Activated naive CD8-positive, alpha-beta T cell treated with anti-CD3 and anti-CD28 coated beads, Interleukin-2, amount 10 ng/mL, durations not matched to agents 7 days and 5 days (primary cell): ENCODE data around the gene CCDC91. TPM values are rescaled to one million over a fixed set of nuclear protein-coding genes. Genes with fewer than 3 reads are reported as not detected.
"Not testable (repeated sequence)": the region's sequence is repeated elsewhere in the genome, so short reads cannot be mapped to it uniquely, and the experiment has no call there.

Experiments used
- ATAC-seq: fragments of 150-1000 bp; cut with Tn5 transposase; one replicate; pipeline ENCODE4 v1.10.0; 2021; ENCODE audit warnings: low read depth, moderate library complexity
- POLR2A ChIA-PET: fragments of 350-600 bp; sonication (Branson Sonifier 250); formaldehyde crosslinking; loops from one replicate; lab custom pipeline; 2021; ENCODE audit warnings: antibody characterized with exemption; lab: Charles Lee
- DNase-seq: peaks from one replicate; pipeline ENCODE4 v3.0.0; 2021
- H3K27ac Mint-ChIP-seq: one replicate; pipeline ENCODE4 v1.8.0; 2022; ENCODE audit warnings: mild to moderate bottlenecking, mixed read lengths
- H3K27me3 Mint-ChIP-seq: one replicate; pipeline ENCODE4 v1.8.0; 2022; ENCODE audit warnings: mild to moderate bottlenecking, moderate library complexity, mixed read lengths
- H3K36me3 Mint-ChIP-seq: one replicate; pipeline ENCODE4 v1.8.0; 2021; ENCODE audit warnings: mild to moderate bottlenecking, mixed read lengths
- H3K4me1 Mint-ChIP-seq: one replicate; pipeline ENCODE4 v1.8.0; 2021; ENCODE audit warnings: mixed read lengths
- H3K4me3 Mint-ChIP-seq: one replicate; pipeline ENCODE4 v1.8.0; 2022; ENCODE audit warnings: mild to moderate bottlenecking, moderate library complexity, mixed read lengths
- H3K9me3 Mint-ChIP-seq: one replicate; pipeline ENCODE4 v1.8.0; 2021; ENCODE audit warnings: mixed read lengths
- total RNA-seq, 2 experiments: library from RNA; stranded (reverse); gene quantifications; one replicate each; pipeline ENCODE4 v1.2.3, GENCODE V29; 2021

The CCDC91 gene
- total RNA-seq, 2 experiments from 2014 or later = 33.2 to 33.9 TPM

DNA sequence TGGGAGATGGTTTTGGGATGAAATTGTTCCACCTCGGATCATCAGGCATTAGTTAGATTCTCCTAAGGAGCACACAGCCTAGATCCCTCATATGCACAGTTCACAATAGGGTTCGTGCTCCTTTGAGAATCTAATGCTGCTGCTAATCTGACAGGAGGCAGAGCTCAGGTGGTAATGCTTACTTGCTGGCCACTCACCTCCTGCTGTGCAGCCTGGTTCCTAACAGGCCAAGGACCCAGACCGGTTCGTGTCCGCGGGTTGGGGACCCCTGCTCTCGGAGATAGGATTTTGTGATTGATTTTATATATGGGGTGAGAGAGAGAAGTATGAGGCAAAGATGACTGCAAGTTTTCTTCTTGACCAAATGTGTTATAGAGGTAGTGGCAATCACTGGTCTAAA lies 57.5 kb downstream of the CCDC91 start:
- no peak for ATAC-seq
- POLR2A ChIA-PET = no interaction called here
- no peak for DNase-seq
- Mint-ChIP-seq H3K36me3 (peaks cover 15% of the 10 kb centered on the region), H3K27ac (no peak overlapping the region), H3K4me1 (peaks cover 24% of the 10 kb centered on the region), H3K4me3 (no peak overlapping the region), H3K9me3 (peaks cover 1% of the 10 kb centered on the region), H3K27me3 (no peaks in the 10 kb centered on the region)

DNA sequence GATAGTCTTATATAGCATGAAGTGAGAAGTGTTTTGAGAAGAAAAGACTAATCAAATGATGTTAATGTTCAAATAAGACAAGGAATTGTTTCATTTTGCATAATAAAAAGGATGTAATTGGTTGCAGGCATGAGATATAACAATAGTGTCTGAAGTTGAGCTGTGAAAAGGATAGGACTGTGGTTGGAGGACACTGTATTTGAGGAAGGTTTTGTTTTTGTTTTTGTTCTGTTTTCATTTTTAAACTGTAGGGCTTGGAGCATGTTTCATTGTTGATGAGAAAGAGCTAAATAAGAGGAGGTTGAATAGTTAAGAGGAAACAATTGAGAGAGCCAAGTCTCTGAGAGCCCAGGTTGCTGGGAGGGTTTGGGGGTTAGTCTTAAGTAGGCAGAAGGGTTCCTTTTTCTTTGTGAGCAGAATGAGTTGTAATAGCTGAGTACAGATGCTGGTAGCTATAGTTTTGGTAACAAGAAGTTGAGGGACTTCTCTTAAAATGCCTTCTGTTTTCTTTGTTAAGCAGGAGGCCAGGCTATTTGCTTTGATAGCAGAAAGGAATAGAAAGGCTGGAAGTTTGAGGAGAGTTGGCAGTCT lies 58.4 kb downstream of the CCDC91 start:
- POLR2A ChIA-PET = interaction anchor here (1.2 kb wide), 1 partner anchor 58 kb away, joined by 5 read pairs; no protein-coding TSS in a partner anchor
- ATAC-seq (no peak), DNase-seq (no peak)
- Mint-ChIP-seq H3K27ac (peak overlapping the region; percentile 56), H3K27me3 (no peaks in the 10 kb centered on the region), H3K9me3 (peaks cover 1% of the 10 kb centered on the region), H3K4me1 (peaks cover 31% of the 10 kb centered on the region), H3K36me3 (peaks cover 14% of the 10 kb centered on the region), H3K4me3 (peak overlapping the region; percentile 9)

DNA sequence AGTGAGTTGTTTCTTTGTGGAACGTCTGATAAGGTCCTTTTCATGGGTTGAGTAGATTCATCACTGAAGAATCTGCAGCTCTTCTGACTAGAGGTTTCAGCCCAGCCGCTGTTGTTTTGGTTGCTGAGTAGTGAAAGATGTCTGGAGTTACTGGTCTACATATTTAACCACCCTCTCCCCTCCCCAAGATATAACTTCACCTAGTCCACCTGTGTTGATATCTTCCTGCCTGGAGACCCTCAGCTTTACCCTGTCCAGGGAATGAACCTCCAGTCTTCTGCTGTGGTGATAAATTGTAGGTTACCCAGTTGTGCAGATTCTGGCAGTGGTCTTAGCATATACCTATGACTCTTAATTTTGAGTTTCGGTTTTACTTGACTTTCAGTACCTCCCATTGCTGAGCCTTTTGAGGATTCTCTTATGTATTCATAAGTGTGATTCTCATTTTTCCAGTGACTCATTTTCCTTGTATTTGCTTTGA lies 62.9 kb downstream of the CCDC91 start:
- DNase-seq = no peak
- H3K4me1 Mint-ChIP-seq = peaks cover 32% of the 10 kb centered on the region

DNA sequence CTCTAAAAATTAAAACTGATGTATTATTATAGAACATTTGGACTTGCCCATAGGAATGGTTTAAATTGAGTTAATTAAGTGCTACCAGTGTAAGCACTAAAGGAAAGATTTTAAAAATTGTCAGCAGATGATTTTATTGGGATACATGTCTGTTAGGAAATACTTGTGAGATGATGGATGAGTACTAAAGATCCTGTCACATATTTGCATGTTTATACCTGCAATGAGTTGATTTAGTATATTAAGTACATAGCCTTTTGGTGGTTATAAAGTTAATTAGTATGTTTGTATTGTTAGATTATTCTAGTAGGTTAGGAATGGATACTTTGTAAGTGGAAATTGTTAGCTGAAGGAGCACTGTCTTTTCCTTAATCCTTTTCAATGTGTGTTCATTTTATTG lies 67.2 kb downstream of the CCDC91 start:
- DNase-seq (no peak), ATAC-seq (no peak)
- Mint-ChIP-seq H3K36me3 (peaks cover 24% of the 10 kb centered on the region), H3K27ac (no peak overlapping the region), H3K27me3 (no peaks in the 10 kb centered on the region), H3K4me3 (no peak overlapping the region), H3K4me1 (peaks cover 11% of the 10 kb centered on the region), H3K9me3 (no peaks in the 10 kb centered on the region)
- POLR2A ChIA-PET = no interaction called here

More for the DNA sequence above, 62.9 kb downstream of the CCDC91 start:
- peak; percentile 97 for ATAC-seq
- Mint-ChIP-seq H3K36me3 (peaks cover 8% of the 10 kb centered on the region), H3K27me3 (no peaks in the 10 kb centered on the region), H3K9me3 (peaks cover 1% of the 10 kb centered on the region), H3K4me3 (peak overlapping the region; percentile 81), H3K27ac (peak overlapping the region; percentile 94)
- POLR2A ChIA-PET = interaction anchor here (0.6 to 1.4 kb wide), 2 partner anchors 32 to 63 kb away, joined by 3 to 7 read pairs; partner anchors contain the start of gene CCDC91

DNA sequence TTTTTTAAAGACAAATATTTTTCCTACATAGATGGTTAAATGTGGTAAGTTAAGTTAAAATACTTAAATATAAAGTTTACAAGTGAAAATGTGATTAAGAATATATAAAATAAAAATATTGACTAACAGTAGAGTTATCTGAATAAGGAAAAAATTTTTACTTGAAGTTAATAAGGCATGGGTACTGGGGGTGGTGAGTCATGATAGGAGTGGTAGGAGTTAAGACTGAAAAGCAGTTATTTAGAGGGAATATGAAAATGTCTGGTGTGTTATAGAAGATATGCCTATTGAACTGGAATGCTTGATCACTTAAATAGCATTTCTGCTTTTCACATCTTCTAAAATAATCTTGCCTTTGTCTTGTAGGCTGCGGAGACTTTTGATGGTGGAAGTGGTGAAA lies 68.7 kb downstream of the CCDC91 start:
- no peaks in the 10 kb centered on the region for H3K9me3 Mint-ChIP-seq
- H3K27me3 Mint-ChIP-seq = no peaks in the 10 kb centered on the region
- POLR2A ChIA-PET = no interaction called here
- ATAC-seq (no peak), DNase-seq (no peak)
- H3K36me3 Mint-ChIP-seq = peaks cover 26% of the 10 kb centered on the region
- H3K4me3 Mint-ChIP-seq = no peak overlapping the region
- H3K4me1 Mint-ChIP-seq = no peaks in the 10 kb centered on the region
- no peak overlapping the region for H3K27ac Mint-ChIP-seq

DNA sequence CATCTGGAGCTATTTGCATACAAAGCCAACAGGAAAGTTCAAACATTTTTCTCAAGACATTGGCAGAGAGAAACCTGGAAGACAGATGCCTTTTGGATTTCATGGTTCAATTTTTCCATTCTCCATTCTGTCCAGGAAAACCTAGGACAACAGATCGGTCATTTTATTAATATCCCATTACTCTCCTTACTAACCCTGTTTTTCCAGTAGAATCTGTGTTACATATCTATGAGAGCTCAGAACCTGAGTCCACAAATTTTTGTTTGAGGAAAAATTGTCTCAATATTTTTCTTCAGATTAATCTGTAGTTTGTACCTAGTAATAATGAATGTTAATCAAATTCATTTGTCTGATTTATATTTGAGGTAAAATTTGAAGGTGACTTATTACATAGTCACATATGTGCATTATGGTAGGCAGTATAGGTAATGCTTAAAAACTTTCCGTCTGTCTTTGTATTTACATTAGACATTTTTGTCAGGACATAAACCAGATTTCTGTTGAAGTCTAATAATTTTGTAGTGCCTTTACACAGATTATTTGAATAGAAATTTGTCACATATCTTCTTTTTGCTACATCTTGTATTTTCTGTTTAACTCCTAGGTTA lies 75.3 kb downstream of the CCDC91 start:
- Mint-ChIP-seq H3K27ac (no peak overlapping the region), H3K4me1 (no peaks in the 10 kb centered on the region), H3K9me3 (peaks cover 6% of the 10 kb centered on the region), H3K27me3 (no peaks in the 10 kb centered on the region), H3K36me3 (peaks cover 25% of the 10 kb centered on the region), H3K4me3 (no peak overlapping the region)
- no peak for DNase-seq
- ATAC-seq = no peak
- POLR2A ChIA-PET = interaction anchor here (1.4 kb wide), 1 partner anchor 74 kb away, joined by 4 read pairs; no protein-coding TSS in a partner anchor

DNA sequence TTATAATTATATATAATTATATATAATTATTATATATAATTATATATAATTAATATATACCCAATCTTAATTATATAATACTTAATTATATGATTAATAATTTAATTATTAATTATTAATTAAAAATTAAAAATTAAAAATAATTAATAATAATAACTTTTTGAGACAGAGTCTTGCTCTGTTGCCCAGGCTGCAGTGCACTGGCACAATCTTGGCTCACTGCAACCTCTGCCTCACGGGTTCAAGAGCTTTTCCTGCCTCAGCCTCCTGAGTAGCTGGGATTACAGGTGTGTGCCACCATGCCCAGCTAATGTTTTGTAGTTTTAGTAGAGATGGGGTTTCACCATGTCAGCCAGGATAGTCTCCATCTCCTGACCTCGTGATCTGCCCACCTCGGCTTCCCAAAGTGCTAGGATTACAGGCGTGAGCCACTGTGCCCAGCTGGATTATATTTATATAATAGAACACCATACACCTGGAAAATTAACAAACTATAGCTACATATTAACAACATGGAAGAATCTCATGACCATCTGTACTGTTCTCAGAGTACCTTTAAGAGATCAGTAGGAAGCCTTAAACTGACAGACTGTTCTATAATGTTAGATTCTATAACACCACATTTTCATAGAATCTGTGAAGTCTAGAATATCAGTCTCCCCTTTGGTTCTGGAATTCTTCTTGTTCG lies 77.8 kb downstream of the CCDC91 start:
- H3K4me3 Mint-ChIP-seq, H3K4me1 Mint-ChIP-seq, DNase-seq, H3K27me3 Mint-ChIP-seq, POLR2A ChIA-PET, H3K27ac Mint-ChIP-seq: not testable (repeated sequence)
- Mint-ChIP-seq H3K9me3 (peaks cover 15% of the 10 kb centered on the region), H3K36me3 (peaks cover 18% of the 10 kb centered on the region)
- ATAC-seq = peak; percentile 26

DNA sequence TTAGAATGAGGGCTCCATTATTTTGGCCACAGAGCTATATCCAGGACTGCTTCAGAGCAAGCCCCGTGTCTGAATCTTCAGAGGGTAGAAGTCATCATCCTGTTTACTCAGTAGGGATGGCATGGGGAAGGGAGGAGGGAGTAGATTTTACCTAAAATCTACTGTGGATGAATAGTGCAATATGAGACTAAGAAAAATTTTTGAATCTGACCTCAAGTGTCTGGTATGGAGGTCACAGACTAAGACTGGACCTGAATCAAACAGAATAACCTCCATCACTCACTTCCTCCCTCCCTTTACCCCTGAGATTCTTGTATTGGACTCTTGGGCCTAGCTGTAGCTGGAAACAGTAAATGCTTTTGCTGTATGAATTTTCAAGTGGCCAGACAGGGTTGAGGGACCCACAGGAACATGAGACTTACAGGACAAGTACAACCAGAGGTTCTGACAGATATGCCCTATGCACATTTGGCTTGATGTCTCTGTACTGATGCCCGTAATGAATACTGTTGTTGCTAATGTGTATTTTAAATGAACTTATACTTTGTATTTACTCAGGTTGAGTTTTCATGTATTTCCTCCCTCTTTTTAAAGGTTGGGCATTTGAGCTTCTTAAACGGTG lies 78.5 kb downstream of the CCDC91 start:
- Mint-ChIP-seq H3K36me3 (peaks cover 18% of the 10 kb centered on the region), H3K4me1 (no peaks in the 10 kb centered on the region), H3K9me3 (peaks cover 15% of the 10 kb centered on the region), H3K27ac (no peak overlapping the region), H3K4me3 (no peak overlapping the region), H3K27me3 (no peaks in the 10 kb centered on the region)
- POLR2A ChIA-PET = no interaction called here
- ATAC-seq (peak; percentile 26), DNase-seq (no peak)

DNA sequence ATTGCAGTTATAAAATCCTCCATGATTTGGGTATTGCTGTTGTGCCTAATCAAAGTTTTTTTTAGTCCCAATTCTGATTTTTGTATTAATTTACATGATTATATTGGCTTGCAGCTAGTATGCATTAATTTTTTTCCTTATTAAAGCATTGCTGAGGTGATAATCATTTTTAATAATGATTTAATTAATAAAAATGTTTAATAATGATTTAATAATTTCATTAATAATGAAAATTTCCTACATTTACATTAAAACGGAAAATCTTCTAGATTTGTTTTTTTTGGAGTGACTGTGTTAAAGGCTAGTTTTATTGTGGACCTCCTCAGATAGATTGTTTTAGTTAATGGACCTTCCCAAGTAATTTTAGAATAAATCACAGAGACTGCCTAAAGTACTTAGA lies 79.6 kb downstream of the CCDC91 start:
- H3K4me1 Mint-ChIP-seq = no peaks in the 10 kb centered on the region
- POLR2A ChIA-PET = no interaction called here
- ATAC-seq = no peak
- no peak overlapping the region for H3K4me3 Mint-ChIP-seq
- peaks cover 17% of the 10 kb centered on the region for H3K9me3 Mint-ChIP-seq
- no peaks in the 10 kb centered on the region for H3K27me3 Mint-ChIP-seq
- DNase-seq = no peak
- H3K27ac Mint-ChIP-seq = no peak overlapping the region
- peaks cover 22% of the 10 kb centered on the region for H3K36me3 Mint-ChIP-seq

DNA sequence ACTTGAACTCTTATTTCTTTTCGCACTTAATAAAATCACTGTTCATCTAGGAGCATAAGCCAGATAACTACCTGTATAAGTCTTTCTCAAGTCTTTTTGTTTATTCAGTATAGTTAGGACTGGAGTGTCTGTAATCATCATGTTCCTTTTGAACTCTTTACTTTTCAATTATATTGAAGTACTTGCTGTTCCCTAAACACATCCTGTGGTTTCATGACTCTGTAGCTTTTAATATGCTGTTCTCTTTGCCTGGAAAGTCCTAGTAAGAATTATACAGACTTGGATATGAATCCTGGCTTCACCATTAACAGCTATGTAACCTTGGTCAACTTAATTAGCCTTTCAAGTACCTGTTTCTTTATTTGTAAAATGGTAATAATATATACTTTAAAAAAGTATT lies 88.2 kb downstream of the CCDC91 start:
- Mint-ChIP-seq H3K27me3 (no peaks in the 10 kb centered on the region), H3K9me3 (peaks cover 3% of the 10 kb centered on the region), H3K4me3 (no peak overlapping the region), H3K27ac (no peak overlapping the region), H3K4me1 (no peaks in the 10 kb centered on the region), H3K36me3 (peaks cover 15% of the 10 kb centered on the region)
- POLR2A ChIA-PET = no interaction called here
- ATAC-seq (no peak), DNase-seq (no peak)

DNA sequence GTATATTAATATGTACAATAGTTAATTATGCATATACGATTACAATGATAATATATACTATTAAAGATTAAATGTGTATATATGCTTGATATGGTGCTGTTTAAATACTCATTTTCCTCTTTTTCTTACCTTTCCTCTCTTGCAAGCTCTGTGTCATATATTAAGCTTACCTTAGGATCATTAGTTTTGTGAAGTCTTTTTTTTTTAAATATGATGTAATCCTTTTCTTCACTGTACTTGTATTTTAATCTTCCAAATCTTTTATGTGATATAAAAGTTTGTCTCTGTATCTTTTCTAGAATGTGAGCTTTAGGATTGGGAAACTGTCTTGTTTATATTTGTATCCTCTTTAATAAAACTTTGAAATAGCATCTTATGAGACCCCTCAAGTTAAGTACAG lies 88.7 kb downstream of the CCDC91 start:
- ATAC-seq = no peak
- H3K27ac Mint-ChIP-seq = no peak overlapping the region
- DNase-seq = no peak

DNA sequence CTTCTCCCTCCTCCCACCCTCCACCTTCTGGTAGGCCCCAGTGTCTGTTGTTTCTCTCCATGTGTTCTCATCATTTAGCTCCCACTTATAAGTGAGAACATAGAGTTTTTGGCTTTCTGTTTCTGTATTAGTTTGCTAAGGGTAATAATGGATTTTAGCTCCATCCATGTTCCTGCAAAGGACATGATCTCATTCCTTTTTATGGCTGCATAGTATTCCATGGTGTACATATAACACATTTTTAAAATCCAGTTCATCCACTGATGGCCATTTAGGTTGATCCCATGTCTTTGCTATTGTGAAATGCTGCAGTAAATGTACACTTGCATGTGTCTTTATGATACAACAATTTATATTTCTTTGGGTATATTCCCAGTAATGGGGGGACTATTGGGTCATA lies 96.1 kb downstream of the CCDC91 start:
- DNase-seq (no peak), ATAC-seq (no peak)
- Mint-ChIP-seq H3K9me3 (peaks cover 26% of the 10 kb centered on the region), H3K27me3 (no peaks in the 10 kb centered on the region), H3K36me3 (peaks cover 33% of the 10 kb centered on the region), H3K4me1 (no peaks in the 10 kb centered on the region), H3K27ac (no peak overlapping the region), H3K4me3 (no peak overlapping the region)
- POLR2A ChIA-PET = no interaction called here

More for the DNA sequence above, 88.7 kb downstream of the CCDC91 start:
- Mint-ChIP-seq H3K9me3 (peaks cover 3% of the 10 kb centered on the region), H3K36me3 (peaks cover 15% of the 10 kb centered on the region), H3K4me3 (no peak overlapping the region), H3K27me3 (no peaks in the 10 kb centered on the region), H3K4me1 (no peaks in the 10 kb centered on the region)
- POLR2A ChIA-PET = no interaction called here

DNA sequence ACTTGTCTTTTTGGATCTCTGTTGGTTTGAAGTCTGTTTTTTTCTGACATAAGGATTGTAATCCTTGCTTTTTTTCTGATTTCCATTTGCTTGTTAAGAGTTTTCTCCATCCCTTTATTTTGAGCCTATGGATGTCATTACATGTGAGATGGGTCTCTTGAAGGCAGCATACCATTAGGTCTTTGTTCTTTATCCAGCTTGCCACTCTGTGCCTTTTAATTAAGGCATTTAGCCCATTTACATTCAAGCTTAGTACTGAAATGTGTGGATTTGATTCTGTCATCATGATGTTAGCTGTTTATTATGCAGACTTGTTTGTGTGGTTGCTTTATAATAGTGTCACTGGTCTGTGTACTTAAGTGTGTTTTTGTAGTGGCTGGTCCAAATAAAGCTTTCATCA lies 100.0 kb downstream of the CCDC91 start:
- Mint-ChIP-seq H3K27ac (no peak overlapping the region), H3K4me1 (no peaks in the 10 kb centered on the region), H3K4me3 (no peak overlapping the region), H3K9me3 (peaks cover 22% of the 10 kb centered on the region), H3K27me3 (no peaks in the 10 kb centered on the region), H3K36me3 (peaks cover 35% of the 10 kb centered on the region)
- ATAC-seq (no peak), DNase-seq (no peak)
- POLR2A ChIA-PET = no interaction called here
